Activated T-helper 1 cell treated with anti-CD3 and anti-CD28 coated beads, Interleukin-2, amount 50 U/mL, for 16 hours (primary cell): ENCODE results near the gene TPO.
"Not testable (repeated sequence)": the region's sequence is repeated elsewhere in the genome, so short reads cannot be mapped to it uniquely, and the experiment has no call there.

ENCODE experiments used
- DNase-seq, 2 donors: peaks; one replicate each; pipeline ENCODE4 v3.0.0-alpha.2; 2020; ENCODE audit warnings: low read depth in 1 of 2, low spot score in 1 of 2

TPO gene

GRCh38 chr2:1551905-1552304 is 138.6 kb downstream of the TPO start:
- DNase-seq: no peak

GRCh38 chr2:1552611-1553010 is 139.3 kb downstream of the TPO start:
- DNase-seq: no peak

- no peak for DNase-seq
These were observed 140.5 kb downstream of the TPO start for GRCh38 chr2:1553671-1554295.

- no peak for DNase-seq
These were observed 143.0 kb downstream of the TPO start for GRCh38 chr2:1556286-1556685.

GRCh38 chr2:1556776-1557466 is 143.7 kb downstream of the TPO start:
- DNase-seq: no peak

GRCh38 chr2:1557467-1557820 is 144.2 kb downstream of the TPO start:
- no peak for DNase-seq

GRCh38 chr2:1559589-1560175 is 146.4 kb downstream of the TPO start:
- DNase-seq: no peak

- no peak for DNase-seq
These were observed 148.0 kb downstream of the TPO start for GRCh38 chr2:1561259-1561658.

- DNase-seq: no peak
These were observed 148.7 kb downstream of the TPO start for GRCh38 chr2:1561811-1562421.

GRCh38 chr2:1563084-1563857 is 150.0 kb downstream of the TPO start:
- no peak for DNase-seq

GRCh38 chr2:1563943-1564891 is 151.0 kb downstream of the TPO start:
- DNase-seq: no peak

- no peak for DNase-seq
These were observed 154.5 kb downstream of the TPO start for GRCh38 chr2:1567556-1568344.

GRCh38 chr2:1568345-1568668 is 155.0 kb downstream of the TPO start:
- not testable (repeated sequence) for DNase-seq

GRCh38 chr2:1569879-1570450 is 156.7 kb downstream of the TPO start:
- DNase-seq: no peak

GRCh38 chr2:1571477-1572417 is 158.5 kb downstream of the TPO start:
- DNase-seq: no peak

GRCh38 chr2:1572638-1573037 is 159.4 kb downstream of the TPO start:
- DNase-seq: no peak

GRCh38 chr2:1577846-1578245 is 164.6 kb downstream of the TPO start:
- DNase-seq: no peak

GRCh38 chr2:1581257-1581964 is 168.1 kb downstream of the TPO start:
- not testable (repeated sequence) for DNase-seq
